Measurements from ENCODE around the gene RBM38.
"Not testable (repeated sequence)": the region's sequence is repeated elsewhere in the genome, so short reads cannot be mapped to it uniquely, and the experiment has no call there.

The RBM38 gene

GRCh38 chr20:57390604-57391438 lies at the start of gene RBM38:
RBM38 (plus strand) TSS chr20:57391396; CDS start chr20:57391582, 186 bp downstream.
- no peak for DNase-seq (ENCODE audit: low read depth)

DNA sequence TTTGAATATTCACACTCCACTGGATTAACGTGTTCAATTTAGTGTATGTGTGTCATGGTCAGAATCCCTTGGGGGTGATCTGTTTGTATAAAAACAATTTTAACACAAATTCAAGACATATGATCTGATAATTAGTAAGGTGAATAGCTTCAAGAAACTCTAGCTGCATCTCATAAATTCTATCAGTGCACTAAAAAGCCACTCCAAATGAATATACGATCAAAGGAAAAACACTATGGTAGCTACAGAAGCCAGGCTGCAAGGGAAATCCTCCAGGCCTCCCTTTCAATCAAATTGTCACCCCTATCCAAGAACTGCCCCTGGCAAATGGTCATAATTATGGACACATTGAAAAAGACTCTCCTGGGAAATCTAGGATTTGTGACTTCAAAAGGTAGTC lies 49.5 kb upstream of the RBM38 start:
- DNase-seq (ENCODE audit: low read depth) = no peak

DNA sequence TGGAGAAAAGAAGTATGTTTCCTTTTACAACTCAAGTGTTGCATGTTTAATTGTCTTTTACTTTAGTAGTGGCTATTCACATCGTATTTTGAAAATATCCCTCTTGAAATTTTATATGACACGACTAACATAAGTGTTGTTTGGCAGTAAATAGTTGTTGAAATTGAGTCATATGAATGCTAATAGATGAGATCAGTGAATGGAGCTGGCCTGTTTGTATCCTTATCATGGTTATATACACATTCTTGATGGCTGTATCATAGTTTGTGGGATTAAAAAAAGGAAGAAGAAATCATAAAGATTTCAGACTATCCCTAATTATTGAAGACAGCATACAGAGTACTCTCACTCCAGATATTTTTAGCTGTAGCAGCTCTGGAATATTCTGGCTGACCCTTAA lies 48.4 kb upstream of the RBM38 start:
- DNase-seq (ENCODE audit: low read depth) = no peak

- DNase-seq (ENCODE audit: low read depth) = peak; percentile 46
Measured at GRCh38 chr20:57346477-57346876, 44.7 kb upstream of the RBM38 start.

DNA sequence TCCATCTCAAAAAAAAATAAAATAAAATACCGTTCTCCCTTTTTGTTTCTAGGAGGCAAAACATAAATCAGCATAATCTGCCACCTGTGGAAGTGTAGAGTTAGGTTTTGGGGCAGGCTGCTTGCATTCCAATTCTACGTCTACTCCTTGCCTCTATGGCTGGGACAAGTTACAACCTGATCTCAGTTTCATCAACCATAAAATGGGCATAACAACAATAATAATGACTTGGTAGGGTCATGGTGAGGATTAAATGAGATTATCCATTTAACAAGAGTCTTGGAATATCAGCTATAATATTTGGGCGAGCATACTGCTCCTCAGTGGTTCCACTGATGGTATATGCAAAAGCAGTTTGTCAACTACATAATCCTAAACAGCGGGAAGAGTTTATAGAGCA lies 43.8 kb upstream of the RBM38 start:
- DNase-seq (ENCODE audit: low read depth) = no peak

DNA sequence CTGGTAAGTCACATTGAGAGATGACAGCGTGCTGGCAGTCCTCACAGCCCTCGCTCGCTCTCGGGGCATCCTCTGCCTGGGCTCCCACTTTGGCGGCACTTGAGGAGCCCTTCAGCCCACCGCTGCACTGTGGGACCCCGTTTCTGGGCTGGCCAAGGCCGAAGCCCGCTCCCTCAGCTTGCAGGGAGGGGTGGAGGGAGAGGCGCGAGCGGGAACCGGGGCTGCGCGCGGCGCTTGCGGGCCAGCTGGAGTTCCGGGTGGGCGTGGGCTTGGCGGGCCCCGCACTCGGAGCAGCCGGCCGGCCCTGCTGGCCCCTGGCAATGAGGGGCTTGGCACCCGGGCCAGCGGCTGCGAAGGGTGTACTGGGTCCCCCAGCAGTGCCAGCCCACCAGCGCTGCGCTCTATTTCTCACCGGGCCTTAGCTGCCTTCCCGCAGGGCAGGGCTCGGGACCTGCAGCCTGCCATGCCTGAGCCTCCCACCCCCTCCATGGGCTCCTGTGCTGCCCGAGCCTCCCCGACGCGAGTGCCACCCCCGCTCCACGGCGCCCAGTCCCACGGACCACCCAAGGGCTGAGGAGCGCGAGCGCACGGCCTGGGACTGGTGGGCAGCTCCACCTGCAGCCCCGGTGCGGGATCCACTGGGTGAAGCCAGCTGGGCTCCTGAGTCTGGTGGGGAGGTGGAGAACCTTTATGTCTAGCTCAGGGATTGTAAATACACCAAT lies 42.8 kb upstream of the RBM38 start:
- DNase-seq (ENCODE audit: low read depth) = not testable (repeated sequence)

- not testable (repeated sequence) for DNase-seq (ENCODE audit: low read depth)
Measured at GRCh38 chr20:57348922-57349574, 42.1 kb upstream of the RBM38 start.

GRCh38 chr20:57350081-57350710 lies 41.0 kb upstream of the RBM38 start:
- no peak for DNase-seq (ENCODE audit: low read depth)

DNA sequence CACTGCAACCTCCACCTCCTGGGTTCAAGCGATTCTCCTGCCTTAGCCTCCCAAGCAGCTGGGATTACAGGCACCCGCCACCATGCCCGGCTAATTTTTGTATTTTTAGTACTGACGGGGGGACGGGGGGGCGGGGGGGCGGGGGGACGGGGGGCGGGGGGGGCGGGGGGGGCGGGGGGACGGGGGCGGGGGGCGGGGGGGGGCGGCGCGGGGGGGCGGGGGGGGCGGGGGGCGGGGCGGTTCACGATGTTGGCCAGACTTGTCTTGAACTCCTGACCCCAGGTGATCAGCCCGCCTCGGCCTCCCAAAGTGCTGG lies 40.5 kb upstream of the RBM38 start:
- DNase-seq (ENCODE audit: low read depth) = not testable (repeated sequence)

- DNase-seq (ENCODE audit: low read depth) = peak; percentile 86
Measured at GRCh38 chr20:57351042-57351783, 40.0 kb upstream of the RBM38 start, which contains the start of gene RAE1. RAE1 (plus strand) TSS chr20:57351255; CDS start chr20:57354039, 2,784 bp downstream.

- no peak for DNase-seq (ENCODE audit: low read depth)
Measured at GRCh38 chr20:57352305-57352704, 38.9 kb upstream of the RBM38 start.

- no peak for DNase-seq (ENCODE audit: low read depth)
Measured at GRCh38 chr20:57353351-57353750, 37.8 kb upstream of the RBM38 start.

DNA sequence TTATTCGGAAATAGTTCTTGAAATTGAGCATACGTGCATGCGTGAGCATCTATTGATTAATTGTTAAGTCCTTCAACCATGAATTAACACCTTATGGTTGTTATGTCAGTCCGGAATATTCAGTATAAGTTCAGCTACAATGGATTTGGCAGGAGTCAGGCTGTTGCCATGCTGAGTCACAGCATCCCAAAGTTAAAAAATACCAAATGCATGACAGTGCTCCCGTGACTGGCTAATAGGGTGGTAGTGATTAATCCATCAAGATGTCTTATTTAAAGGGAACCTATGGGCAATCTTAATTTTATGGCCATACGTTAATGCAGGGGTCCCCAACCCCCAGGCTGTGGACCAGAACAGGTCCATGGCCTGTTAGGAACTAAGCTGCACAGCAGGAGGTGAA lies 29.7 kb upstream of the RBM38 start:
- DNase-seq (ENCODE audit: low read depth) = peak; percentile 46

- DNase-seq (ENCODE audit: low read depth) = no peak
Measured at GRCh38 chr20:57364451-57364850, 26.7 kb upstream of the RBM38 start.

DNA sequence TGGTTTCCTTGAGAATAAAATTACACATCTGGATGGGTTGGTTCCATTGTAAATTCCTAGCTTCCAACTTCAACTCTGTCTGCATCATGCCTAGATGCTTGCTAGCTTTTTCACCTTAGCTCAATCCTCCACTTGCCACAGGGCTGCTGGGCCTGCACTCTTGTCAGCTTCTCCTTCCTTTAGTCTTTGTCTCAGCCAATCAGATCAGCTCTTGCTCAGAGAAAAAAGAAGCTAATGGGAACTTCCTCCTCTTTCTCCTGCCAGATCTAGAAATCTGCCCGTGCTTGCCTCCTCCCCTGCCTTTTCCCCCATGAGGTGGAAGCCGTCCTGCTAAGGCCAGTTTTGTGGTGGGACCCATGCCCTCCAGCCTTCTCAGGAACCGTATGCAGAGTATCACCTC lies 21.6 kb upstream of the RBM38 start:
- no peak for DNase-seq (ENCODE audit: low read depth)

DNA sequence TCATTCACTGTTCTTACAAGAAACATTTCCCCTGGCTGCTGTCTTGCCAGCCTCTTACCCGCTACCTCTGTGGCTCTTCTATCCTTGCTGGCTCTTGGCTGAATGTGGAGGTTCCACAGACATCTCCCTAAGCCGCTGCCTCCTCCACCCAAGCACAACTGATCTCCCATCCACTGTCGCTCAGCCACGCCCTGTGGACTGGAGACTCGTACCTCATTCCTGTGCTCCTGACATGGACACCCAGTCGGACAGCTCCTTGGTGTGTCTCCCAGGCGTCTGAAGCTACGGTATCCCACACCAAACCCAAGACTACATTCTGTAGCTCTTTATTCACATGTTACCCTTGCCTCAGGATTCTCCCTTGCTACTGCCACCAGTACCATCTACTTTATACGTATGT lies 20.9 kb upstream of the RBM38 start:
- DNase-seq (ENCODE audit: low read depth) = no peak

GRCh38 chr20:57371363-57371762 lies 19.8 kb upstream of the RBM38 start:
- no peak for DNase-seq (ENCODE audit: low read depth)

DNA sequence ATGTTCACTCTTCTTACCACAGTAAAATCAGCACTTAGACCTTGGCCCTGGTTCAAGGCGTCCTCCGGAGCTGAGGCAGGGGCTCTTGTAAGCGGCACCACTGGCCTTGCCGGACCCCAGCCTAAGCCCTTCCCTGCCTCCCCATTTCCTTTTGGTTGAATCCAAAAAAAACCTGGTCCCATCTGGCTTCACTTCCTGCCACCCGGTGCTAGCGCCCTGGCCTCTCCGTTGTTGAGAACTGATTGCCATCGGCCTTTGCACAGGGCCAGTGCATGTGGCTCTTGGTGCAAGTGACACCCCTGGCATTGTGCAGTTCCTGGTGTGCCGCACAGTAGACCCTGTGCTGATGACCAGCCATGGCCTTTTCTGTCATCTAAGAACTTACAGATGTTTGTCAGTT lies 19.0 kb upstream of the RBM38 start:
- no peak for DNase-seq (ENCODE audit: low read depth)

DNA sequence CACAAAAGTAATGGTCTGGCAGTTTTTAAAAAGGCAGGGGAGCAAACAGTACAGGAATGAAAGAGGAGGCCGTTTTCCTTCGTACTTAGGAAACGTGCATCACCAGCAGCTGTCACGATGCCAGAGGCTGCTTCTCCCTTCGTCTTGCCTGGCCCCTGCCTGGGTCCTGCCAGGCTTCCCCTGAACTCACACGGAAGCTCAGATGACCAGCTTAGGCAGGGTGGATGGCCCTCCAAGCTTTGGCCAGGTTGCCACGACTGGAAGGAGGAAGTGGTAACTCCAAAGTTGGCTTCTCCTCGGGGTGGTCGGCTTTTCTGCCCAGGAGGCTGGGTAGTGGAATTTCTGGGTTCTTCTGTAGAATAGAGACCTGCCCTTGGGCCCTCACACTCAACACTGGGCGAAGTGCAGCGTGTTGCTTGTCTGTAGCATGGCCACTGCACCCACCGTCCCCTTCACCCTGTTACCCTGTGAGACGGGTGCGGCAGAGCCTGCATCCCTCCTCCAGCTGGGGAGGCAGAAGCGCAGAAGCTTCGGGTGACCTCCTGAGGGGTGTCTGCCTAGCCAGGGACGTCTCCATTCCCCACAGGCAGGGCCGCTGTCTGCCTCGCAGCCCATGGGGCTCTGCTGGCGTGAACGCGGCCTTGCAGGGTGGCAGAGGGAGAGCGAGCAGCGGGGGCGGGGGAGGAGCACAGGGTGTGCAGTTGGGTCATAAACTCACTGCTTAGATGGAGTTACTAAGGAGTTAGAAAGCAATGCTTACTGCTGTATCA lies 18.4 kb upstream of the RBM38 start:
- DNase-seq (ENCODE audit: low read depth) = no peak

- DNase-seq (ENCODE audit: low read depth) = no peak
Measured at GRCh38 chr20:57374343-57374930, 16.8 kb upstream of the RBM38 start.

Data from HS-27A (cell line).